ENCODE data around the gene ZNF521.

DNA sequence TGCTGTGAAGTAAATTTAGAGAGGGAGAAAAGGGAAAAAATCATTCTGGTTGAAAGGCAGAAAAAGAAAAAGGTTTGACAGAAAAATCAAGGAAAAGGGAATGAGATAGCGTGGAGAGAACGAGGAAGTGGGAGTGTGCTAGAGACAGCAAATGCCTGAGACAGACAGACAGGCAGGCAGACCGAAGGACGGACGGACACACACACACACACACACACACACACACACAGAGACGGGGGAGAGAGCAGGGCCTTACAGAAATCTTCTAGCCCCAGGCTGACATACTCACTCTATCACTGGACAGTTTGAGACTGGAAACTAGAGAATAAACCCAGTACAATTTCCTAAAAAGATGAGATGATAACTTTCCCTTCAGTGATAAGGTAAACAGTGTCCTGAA is 238.4 kb downstream of the ZNF521 start:
- TF ChIP-seq CREB1 (CRISPR knock-in tag; IDR thresholded peaks at IDR 0.05; ENCODE audit: low read depth) (no peak), EZH2phosphoT487 (IDR thresholded peaks at IDR 0.05; ENCODE audit: unreplicated experiment) (no peak), POLR2AphosphoS5 (IDR thresholded peaks at IDR 0.05; ENCODE audit: low read depth) (no peak), JUNB (IDR thresholded peaks at IDR 0.05; ENCODE audit: unreplicated experiment) (no peak)
- TF ChIP-seq, protein P1, sequence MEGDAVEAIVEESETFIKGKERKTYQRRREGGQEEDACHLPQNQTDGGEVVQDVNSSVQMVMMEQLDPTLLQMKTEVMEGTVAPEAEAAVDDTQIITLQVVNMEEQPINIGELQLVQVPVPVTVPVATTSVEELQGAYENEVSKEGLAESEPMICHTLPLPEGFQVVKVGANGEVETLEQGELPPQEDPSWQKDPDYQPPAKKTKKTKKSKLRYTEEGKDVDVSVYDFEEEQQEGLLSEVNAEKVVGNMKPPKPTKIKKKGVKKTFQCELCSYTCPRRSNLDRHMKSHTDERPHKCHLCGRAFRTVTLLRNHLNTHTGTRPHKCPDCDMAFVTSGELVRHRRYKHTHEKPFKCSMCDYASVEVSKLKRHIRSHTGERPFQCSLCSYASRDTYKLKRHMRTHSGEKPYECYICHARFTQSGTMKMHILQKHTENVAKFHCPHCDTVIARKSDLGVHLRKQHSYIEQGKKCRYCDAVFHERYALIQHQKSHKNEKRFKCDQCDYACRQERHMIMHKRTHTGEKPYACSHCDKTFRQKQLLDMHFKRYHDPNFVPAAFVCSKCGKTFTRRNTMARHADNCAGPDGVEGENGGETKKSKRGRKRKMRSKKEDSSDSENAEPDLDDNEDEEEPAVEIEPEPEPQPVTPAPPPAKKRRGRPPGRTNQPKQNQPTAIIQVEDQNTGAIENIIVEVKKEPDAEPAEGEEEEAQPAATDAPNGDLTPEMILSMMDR (conservative IDR thresholded peaks at IDR 0.05; ENCODE audit: low read depth in 2 of 2) = no peak
- TF ChIP-seq, protein P2, sequence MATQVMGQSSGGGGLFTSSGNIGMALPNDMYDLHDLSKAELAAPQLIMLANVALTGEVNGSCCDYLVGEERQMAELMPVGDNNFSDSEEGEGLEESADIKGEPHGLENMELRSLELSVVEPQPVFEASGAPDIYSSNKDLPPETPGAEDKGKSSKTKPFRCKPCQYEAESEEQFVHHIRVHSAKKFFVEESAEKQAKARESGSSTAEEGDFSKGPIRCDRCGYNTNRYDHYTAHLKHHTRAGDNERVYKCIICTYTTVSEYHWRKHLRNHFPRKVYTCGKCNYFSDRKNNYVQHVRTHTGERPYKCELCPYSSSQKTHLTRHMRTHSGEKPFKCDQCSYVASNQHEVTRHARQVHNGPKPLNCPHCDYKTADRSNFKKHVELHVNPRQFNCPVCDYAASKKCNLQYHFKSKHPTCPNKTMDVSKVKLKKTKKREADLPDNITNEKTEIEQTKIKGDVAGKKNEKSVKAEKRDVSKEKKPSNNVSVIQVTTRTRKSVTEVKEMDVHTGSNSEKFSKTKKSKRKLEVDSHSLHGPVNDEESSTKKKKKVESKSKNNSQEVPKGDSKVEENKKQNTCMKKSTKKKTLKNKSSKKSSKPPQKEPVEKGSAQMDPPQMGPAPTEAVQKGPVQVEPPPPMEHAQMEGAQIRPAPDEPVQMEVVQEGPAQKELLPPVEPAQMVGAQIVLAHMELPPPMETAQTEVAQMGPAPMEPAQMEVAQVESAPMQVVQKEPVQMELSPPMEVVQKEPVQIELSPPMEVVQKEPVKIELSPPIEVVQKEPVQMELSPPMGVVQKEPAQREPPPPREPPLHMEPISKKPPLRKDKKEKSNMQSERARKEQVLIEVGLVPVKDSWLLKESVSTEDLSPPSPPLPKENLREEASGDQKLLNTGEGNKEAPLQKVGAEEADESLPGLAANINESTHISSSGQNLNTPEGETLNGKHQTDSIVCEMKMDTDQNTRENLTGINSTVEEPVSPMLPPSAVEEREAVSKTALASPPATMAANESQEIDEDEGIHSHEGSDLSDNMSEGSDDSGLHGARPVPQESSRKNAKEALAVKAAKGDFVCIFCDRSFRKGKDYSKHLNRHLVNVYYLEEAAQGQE (IDR thresholded peaks at IDR 0.05; ENCODE audit: unreplicated experiment) = no peak

Data from GM23338 (cell line).